HUES48 (cell line): ENCODE data around the gene MAB21L1.
A peak's percentile ranks its signal among the peaks of the same experiment; 100 is the strongest.

ENCODE experiments used
- H3K27ac ChIP-seq: one replicate; pipeline ENCODE4 v1.7.0; 2013; ENCODE audit warnings: low read depth, low read length, inconsistent platforms
- H3K27me3 ChIP-seq: 2 replicates; pipeline ENCODE4 v1.6.1; 2013; ENCODE audit warnings: mild to moderate bottlenecking, low read length; ENCODE audit not compliant: control insufficient read depth, insufficient read depth
- H3K36me3 ChIP-seq: 2 replicates; pipeline ENCODE4 v1.6.1; 2013; ENCODE audit warnings: low read length; ENCODE audit not compliant: control insufficient read depth, insufficient read depth
- H3K4me1 ChIP-seq: 2 replicates; pipeline ENCODE4 v1.6.1; 2013; ENCODE audit warnings: mild to moderate bottlenecking, low read length; ENCODE audit not compliant: control insufficient read depth, insufficient read depth
- H3K4me3 ChIP-seq: 2 replicates; pipeline ENCODE4 v1.5.1; 2013; ENCODE audit warnings: mild to moderate bottlenecking, low read depth, low read length
- H3K9ac ChIP-seq: 2 replicates; pipeline ENCODE4 v1.6.1; 2013; ENCODE audit warnings: mild to moderate bottlenecking, low read depth, low read length, moderate library complexity
- H3K9me3 ChIP-seq: 2 replicates; pipeline ENCODE4 v1.6.1; 2013; ENCODE audit warnings: low read length; ENCODE audit not compliant: control insufficient read depth, insufficient read depth

MAB21L1 gene

GRCh38 chr13:35470671-35471661 lies 5.5 kb downstream of the MAB21L1 start:
- no peaks in the 10 kb centered on the region for H3K9me3 ChIP-seq
- peaks cover 39% of the 10 kb centered on the region for H3K4me1 ChIP-seq
- peak overlapping the region; percentile 52 for H3K27ac ChIP-seq
- H3K4me3 ChIP-seq: peak overlapping the region; percentile 80
- H3K9ac ChIP-seq: peak overlapping the region; percentile 58
- H3K36me3 ChIP-seq: no peaks in the 10 kb centered on the region
- H3K27me3 ChIP-seq: peaks cover 75% of the 10 kb centered on the region

GRCh38 chr13:35469806-35470525 lies 6.5 kb downstream of the MAB21L1 start:
- peaks cover 34% of the 10 kb centered on the region for H3K4me1 ChIP-seq
- H3K9me3 ChIP-seq: no peaks in the 10 kb centered on the region
- H3K27me3 ChIP-seq: peaks cover 65% of the 10 kb centered on the region
- peak overlapping the region; percentile 80 for H3K4me3 ChIP-seq
- no peak overlapping the region for H3K9ac ChIP-seq
- H3K27ac ChIP-seq: no peak overlapping the region
- H3K36me3 ChIP-seq: no peaks in the 10 kb centered on the region

- H3K27ac ChIP-seq: no peak overlapping the region
- peaks cover 47% of the 10 kb centered on the region for H3K27me3 ChIP-seq
- H3K9me3 ChIP-seq: no peaks in the 10 kb centered on the region
- H3K9ac ChIP-seq: no peak overlapping the region
- H3K36me3 ChIP-seq: no peaks in the 10 kb centered on the region
- H3K4me1 ChIP-seq: peaks cover 22% of the 10 kb centered on the region
- H3K4me3 ChIP-seq: no peak overlapping the region
These were observed 8.3 kb downstream of the MAB21L1 start for GRCh38 chr13:35468195-35468594.

- Histone ChIP-seq H3K9ac (no peak overlapping the region), H3K9me3 (no peaks in the 10 kb centered on the region), H3K27me3 (peaks cover 19% of the 10 kb centered on the region), H3K27ac (no peak overlapping the region), H3K4me1 (0 out of 2 replicates have a peak, but pooled peaks cover 7% of the 10 kb centered on the region), H3K4me3 (no peak overlapping the region), H3K36me3 (no peaks in the 10 kb centered on the region)
These were observed 11.1 kb downstream of the MAB21L1 start for GRCh38 chr13:35465371-35465770.

GRCh38 chr13:35460061-35460460 lies 16.4 kb downstream of the MAB21L1 start:
- Histone ChIP-seq H3K27ac (no peak overlapping the region), H3K27me3 (no peaks in the 10 kb centered on the region), H3K9me3 (no peaks in the 10 kb centered on the region), H3K4me3 (no peak overlapping the region), H3K9ac (no peak overlapping the region), H3K4me1 (no peaks in the 10 kb centered on the region), H3K36me3 (no peaks in the 10 kb centered on the region)

GRCh38 chr13:35457258-35457657 lies 19.2 kb downstream of the MAB21L1 start:
- Histone ChIP-seq H3K4me3 (no peak overlapping the region), H3K36me3 (no peaks in the 10 kb centered on the region), H3K9me3 (no peaks in the 10 kb centered on the region), H3K9ac (no peak overlapping the region), H3K4me1 (no peaks in the 10 kb centered on the region), H3K27me3 (no peaks in the 10 kb centered on the region), H3K27ac (no peak overlapping the region)

- Histone ChIP-seq H3K4me1 (no peaks in the 10 kb centered on the region), H3K27me3 (no peaks in the 10 kb centered on the region), H3K9me3 (no peaks in the 10 kb centered on the region), H3K36me3 (no peaks in the 10 kb centered on the region), H3K4me3 (no peak overlapping the region), H3K9ac (no peak overlapping the region), H3K27ac (no peak overlapping the region)
These were observed 21.5 kb downstream of the MAB21L1 start for GRCh38 chr13:35455022-35455421.

GRCh38 chr13:35449821-35450220 lies 26.7 kb downstream of the MAB21L1 start:
- Histone ChIP-seq H3K9ac (no peak overlapping the region), H3K27ac (no peak overlapping the region), H3K27me3 (no peaks in the 10 kb centered on the region), H3K36me3 (no peaks in the 10 kb centered on the region), H3K9me3 (no peaks in the 10 kb centered on the region), H3K4me3 (no peak overlapping the region), H3K4me1 (no peaks in the 10 kb centered on the region)

GRCh38 chr13:35448465-35448864 lies 28.0 kb downstream of the MAB21L1 start:
- no peak overlapping the region for H3K27ac ChIP-seq
- no peak overlapping the region for H3K9ac ChIP-seq
- H3K4me3 ChIP-seq: no peak overlapping the region
- no peaks in the 10 kb centered on the region for H3K27me3 ChIP-seq
- no peaks in the 10 kb centered on the region for H3K9me3 ChIP-seq
- H3K4me1 ChIP-seq: no peaks in the 10 kb centered on the region
- H3K36me3 ChIP-seq: no peaks in the 10 kb centered on the region
